AG04449 (cell line): ENCODE data around the gene TMTC2.

Experiments
- CTCF ChIA-PET: fragments of 350-600 bp; formaldehyde crosslinking; extraction: SDS; loops from one replicate; lab custom pipeline; 2021; ENCODE audit warnings: antibody characterized with exemption; lab: Yijun Ruan, JAX
- POLR2A ChIA-PET: fragments of 400-600, 350-600 bp; formaldehyde crosslinking; extraction: SDS; loops from one replicate; lab custom pipeline; 2020; ENCODE audit warnings: antibody characterized with exemption, inconsistent platforms; lab: Yijun Ruan, JAX
- DNase-seq: peaks from one replicate; pipeline ENCODE4 v3.0.0-alpha.2; 2010; ENCODE audit warnings: low read depth, low spot score
- H3K4me3 ChIP-seq: 2 replicates; pipeline ENCODE4 v1.5.1; 2011; ENCODE audit warnings: low read depth, mild to moderate bottlenecking, control low read depth, low read length
- TF ChIP-seq, protein P1 (sequence below): IDR thresholded peaks from one replicate; pipeline ENCODE4 v1.5.1; 2011; ENCODE audit warnings: mild to moderate bottlenecking, moderate library complexity, low read length, control low read depth, inconsistent platforms; ENCODE audit not compliant: insufficient read depth; ENCODE audit errors: missing control alignments

Gene TMTC2

DNA sequence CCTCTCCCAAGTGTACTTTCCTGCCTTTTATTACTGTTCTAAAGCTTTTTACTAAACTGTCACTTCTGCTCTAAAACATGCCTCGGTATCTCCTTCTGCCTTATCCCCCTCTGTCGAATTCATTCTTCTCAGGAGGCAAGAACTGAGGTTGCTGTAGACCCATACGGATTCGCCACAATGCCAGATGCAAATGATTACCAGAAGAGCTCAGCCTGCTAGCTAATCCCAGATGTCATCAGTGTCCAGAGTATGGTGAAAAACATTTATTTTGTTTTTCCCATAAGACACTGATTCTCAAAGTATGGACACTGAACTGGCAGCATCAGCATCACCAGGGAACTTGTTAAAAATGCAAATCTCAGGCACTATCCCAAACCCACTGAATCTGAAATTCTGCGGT, 359.3 kb downstream of the TMTC2 start:
- no peak for DNase-seq
- H3K4me3 ChIP-seq = no peak overlapping the region
- ChIA-PET POLR2A (no interaction called here), CTCF (no interaction called here)
- TF ChIP-seq, protein P1, sequence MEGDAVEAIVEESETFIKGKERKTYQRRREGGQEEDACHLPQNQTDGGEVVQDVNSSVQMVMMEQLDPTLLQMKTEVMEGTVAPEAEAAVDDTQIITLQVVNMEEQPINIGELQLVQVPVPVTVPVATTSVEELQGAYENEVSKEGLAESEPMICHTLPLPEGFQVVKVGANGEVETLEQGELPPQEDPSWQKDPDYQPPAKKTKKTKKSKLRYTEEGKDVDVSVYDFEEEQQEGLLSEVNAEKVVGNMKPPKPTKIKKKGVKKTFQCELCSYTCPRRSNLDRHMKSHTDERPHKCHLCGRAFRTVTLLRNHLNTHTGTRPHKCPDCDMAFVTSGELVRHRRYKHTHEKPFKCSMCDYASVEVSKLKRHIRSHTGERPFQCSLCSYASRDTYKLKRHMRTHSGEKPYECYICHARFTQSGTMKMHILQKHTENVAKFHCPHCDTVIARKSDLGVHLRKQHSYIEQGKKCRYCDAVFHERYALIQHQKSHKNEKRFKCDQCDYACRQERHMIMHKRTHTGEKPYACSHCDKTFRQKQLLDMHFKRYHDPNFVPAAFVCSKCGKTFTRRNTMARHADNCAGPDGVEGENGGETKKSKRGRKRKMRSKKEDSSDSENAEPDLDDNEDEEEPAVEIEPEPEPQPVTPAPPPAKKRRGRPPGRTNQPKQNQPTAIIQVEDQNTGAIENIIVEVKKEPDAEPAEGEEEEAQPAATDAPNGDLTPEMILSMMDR = no peak

DNA sequence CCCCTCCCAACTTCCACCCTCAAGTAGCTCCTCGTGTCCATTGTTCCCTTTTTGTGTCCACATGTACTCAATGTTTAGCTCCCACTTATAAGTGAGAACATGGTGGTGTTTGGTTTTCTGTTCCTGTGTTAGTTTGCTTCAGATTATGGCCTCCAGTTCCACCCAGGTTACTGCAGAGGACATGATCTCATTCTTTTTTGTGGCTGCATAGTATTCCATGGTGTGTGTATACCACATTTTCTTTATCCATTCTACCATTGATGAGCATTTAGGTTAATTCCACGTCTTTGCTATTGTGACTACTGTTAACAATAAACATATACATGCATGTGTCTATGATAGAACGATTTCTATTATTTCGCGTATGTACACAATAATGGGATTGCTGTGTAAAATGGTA, 362.6 kb downstream of the TMTC2 start:
- POLR2A ChIA-PET = no interaction called here
- no peak overlapping the region for H3K4me3 ChIP-seq
- no peak for DNase-seq
- TF ChIP-seq, protein P1 = no peak
- CTCF ChIA-PET = no interaction called here

DNA sequence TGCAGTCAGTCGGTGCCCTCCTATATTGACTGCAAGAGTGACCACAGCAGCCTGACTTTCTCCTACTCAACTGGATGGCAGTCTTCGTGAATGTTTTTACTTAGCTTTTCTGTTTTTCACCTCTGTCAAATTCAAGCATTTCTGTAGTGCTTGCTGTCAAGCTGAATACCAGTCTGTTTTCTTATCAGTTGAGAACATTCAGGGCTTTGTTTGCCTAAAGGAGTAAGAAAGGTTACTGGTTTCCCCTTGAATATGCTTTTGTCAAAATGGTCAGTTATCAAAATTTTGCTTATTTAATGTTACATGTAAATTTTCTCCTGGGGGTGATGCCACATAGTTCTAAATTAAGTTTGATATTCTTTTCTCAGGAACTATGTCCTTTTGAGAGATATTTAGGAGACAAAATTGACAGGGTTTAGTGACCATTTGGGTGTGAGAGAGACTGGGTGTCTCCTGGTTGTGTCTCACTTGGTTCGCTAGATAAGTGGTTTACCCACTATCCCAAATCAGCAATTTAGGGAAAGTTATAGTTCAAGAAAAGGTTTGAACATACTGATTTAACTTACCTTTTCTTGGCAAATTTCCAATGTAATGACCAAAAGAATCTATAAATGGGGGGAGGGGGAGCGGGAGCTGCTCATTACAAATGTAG, 366.3 kb downstream of the TMTC2 start:
- no peak overlapping the region for H3K4me3 ChIP-seq
- TF ChIP-seq, protein P1 = no peak
- ChIA-PET CTCF (no interaction called here), POLR2A (no interaction called here)
- no peak for DNase-seq

DNA sequence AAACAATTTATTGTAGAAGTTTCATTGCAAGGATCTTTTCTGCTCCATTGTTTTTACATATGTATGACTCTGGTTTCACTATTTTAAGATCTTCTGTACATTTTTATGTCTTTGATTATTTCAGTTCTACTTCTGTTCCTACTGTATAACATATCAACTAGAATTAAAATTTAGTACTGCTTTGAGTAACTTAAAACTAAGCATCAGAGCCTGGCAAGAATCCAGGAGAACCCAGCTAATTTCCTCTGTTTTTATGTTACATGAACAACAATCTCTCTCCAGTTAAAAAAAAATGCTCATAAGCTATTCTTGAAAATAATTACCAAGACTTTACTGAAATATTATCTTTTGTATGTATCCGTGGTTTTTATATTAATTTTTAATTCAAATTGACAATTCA, 370.7 kb downstream of the TMTC2 start:
- DNase-seq = no peak
- H3K4me3 ChIP-seq = no peak overlapping the region
- ChIA-PET POLR2A (no interaction called here), CTCF (no interaction called here)
- TF ChIP-seq, protein P1 = no peak

DNA sequence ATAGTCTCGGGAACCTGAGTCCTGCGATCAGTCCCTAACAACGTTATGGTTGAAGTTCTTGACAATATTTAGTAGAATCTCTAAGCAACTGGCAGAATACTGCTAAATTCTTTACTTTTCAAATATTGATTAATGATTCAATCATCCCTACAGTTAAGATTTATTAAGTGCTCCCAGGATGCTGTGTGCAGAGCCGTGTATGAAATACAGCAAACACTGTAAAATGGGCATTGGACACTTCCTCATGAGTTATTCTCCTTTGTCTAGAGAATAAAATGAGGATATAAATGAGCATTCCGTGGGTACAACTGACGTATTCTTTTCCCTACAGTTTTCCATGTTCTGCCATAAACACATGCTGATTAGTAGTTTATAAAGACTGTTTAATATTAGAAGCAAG, 372.4 kb downstream of the TMTC2 start:
- CTCF ChIA-PET = no interaction called here
- TF ChIP-seq, protein P1 = no peak
- no peak for DNase-seq
- no peak overlapping the region for H3K4me3 ChIP-seq
- POLR2A ChIA-PET = no interaction called here

DNA sequence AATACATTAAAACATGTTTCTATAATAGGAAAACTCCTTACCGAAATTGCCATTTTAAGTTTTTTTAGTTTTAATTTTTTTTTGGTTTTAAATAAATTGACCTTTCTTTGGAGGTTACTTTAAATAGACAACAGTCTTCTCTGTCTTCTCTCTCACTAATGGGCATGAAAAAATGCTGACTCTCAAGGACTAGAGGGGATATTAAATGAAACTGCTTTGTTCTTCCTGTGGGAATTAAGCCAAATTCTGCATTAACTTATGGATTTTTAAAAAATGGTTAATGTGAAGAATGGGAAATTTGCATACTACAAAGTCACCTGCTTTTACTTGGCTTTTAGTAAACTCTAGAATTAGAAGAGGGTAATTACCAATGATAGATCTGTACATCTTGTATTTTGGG, 378.9 kb downstream of the TMTC2 start:
- ChIA-PET CTCF (no interaction called here), POLR2A (no interaction called here)
- no peak for DNase-seq
- TF ChIP-seq, protein P1 = no peak
- H3K4me3 ChIP-seq = no peak overlapping the region
